Measurements from ENCODE around the gene PXYLP1. TPM values are rescaled to one million over a fixed set of nuclear protein-coding genes. Genes with fewer than 3 reads are reported as not detected.

The PXYLP1 gene
- total and polyA plus RNA-seq, 9 of the 15 experiments (the other 6 are each of a cell fraction or from before 2014, with no cell fraction given), result 0.80 to 2.9 (median 1.3) TPM

GRCh38 chr3:141302364-141303141 lies 70.9 kb downstream of the PXYLP1 start:
- Histone ChIP-seq H3K4me2 (ENCODE audit: insufficient read depth, low read length) (no peak overlapping the region), H3K27ac (ENCODE audit: extremely low read depth, low read depth, low read length) (no peak overlapping the region)
- WGBS (ENCODE audit: insufficient coverage, low coverage, missing lambda C conversion rate), result 13% methylated on average over 7 of the region's 7 CpGs

More at GRCh38 chr3:141302364-141303141, 70.9 kb downstream of the PXYLP1 start:
- FAIRE-seq (no peak), ATAC-seq (no peak), DNase-seq (ENCODE audit: extremely low read depth in 1 of 4, low spot score in 3 of 4) (no peak)
- Histone ChIP-seq H3K4me1 (replicated peaks in 1 of 2; ENCODE audit: control insufficient read depth in 2 of 2, insufficient read depth in 2 of 2, low read length in 2 of 2) (peaks cover 0 to 6% of the 10 kb centered on the region in 2 experiments; a peak in 3 of 5 replicates), H3K4me3 (no peak overlapping the region), H3K27me3 (ENCODE audit: control insufficient read depth in 2 of 2, insufficient read depth in 2 of 2, low read length in 2 of 2) (peaks cover 0 to 18% of the 10 kb centered on the region in 2 experiments; a peak in 3 of 5 replicates), H3K9ac (ENCODE audit: insufficient read depth in 1 of 2, low read depth in 2 of 2, low read length in 2 of 2) (no peak overlapping the region), H3K9me1 (ENCODE audit: control insufficient read depth, insufficient read depth, low read length) (no peaks in the 10 kb centered on the region), H3K36me3 (ENCODE audit: control insufficient read depth, insufficient read depth, low read length) (no peaks in the 10 kb centered on the region), H3K79me2 (ENCODE audit: control insufficient read depth, insufficient read depth, low read length) (no peaks in the 10 kb centered on the region), H2AFZ (ENCODE audit: low read depth, low read length) (no peak overlapping the region), H3K9me3 (replicated peaks; ENCODE audit: control insufficient read depth, insufficient read depth, low read depth, low read length) (no peaks in the 10 kb centered on the region), H4K20me1 (replicated peaks; ENCODE audit: control insufficient read depth, insufficient read depth, low read length) (no peaks in the 10 kb centered on the region)
- CTCF ChIA-PET (ENCODE audit: low intra/inter-chr PET ratio), result interaction anchor here (0.5 to 1.9 kb wide), 8 partner anchors 70 to 259 kb away, joined by 3 to 10 read pairs (median 3); no protein-coding TSS in a partner anchor
- intact Hi-C loops (cut with micrococcal nuclease) (loop anchor here (1.0 kb wide), 1 partner anchor 150 kb away; no protein-coding TSS in a partner anchor), in situ Hi-C loops (cut with MboI) (no loop called here)
- POLR2A ChIA-PET, result interaction anchor here (0.6 to 1.2 kb wide), 4 partner anchors 9 to 716 kb away, joined by 3 to 4 read pairs (median 4); no protein-coding TSS in a partner anchor
- BruUV-seq (replicated peaks), result no TSS peak
- TF ChIP-seq LARP7 (IDR thresholded peaks at IDR 0.05), result no peak
- no peak for TF ChIP-seq ZNF57 (CRISPR knock-in tag; IDR thresholded peaks at IDR 0.05)
- no peak for TF ChIP-seq MTF1 (CRISPR knock-in tag; IDR thresholded peaks at IDR 0.05; ENCODE audit: borderline replicate concordance)
- no peak for TF ChIP-seq ZNF507 (tag; conservative IDR thresholded peaks at IDR 0.05)
- TF ChIP-seq ZBTB11 (CRISPR knock-in tag; IDR thresholded peaks at IDR 0.05), result no peak
- no peak for TF ChIP-seq ZNF444 (CRISPR knock-in tag; IDR thresholded peaks at IDR 0.05)
- TF ChIP-seq FOXP4 (CRISPR knock-in tag; IDR thresholded peaks at IDR 0.05; ENCODE audit: borderline replicate concordance), result no peak
- TF ChIP-seq MCM3 (IDR thresholded peaks at IDR 0.05), result no peak
- TF ChIP-seq HMGXB4 (CRISPR knock-in tag; IDR thresholded peaks at IDR 0.05), result no peak
- TF ChIP-seq ZNF79 (CRISPR knock-in tag; IDR thresholded peaks at IDR 0.05; ENCODE audit: low read depth), result no peak

All from K562 (cell line).